HUDEP-2 (cell line): ENCODE results near the gene EVA1C.
A peak's percentile ranks its signal among the peaks of the same experiment; 100 is the strongest.
"Not testable (repeated sequence)": the region's sequence is repeated elsewhere in the genome, so short reads cannot be mapped to it uniquely, and the experiment has no call there.

ENCODE experiments used
- DNase-seq, 76 experiments: peaks; one replicate each; lab custom pipeline; 2025; ENCODE audit not compliant: unreplicated experiment in 76 of 76; lab: John Stamatoyannopoulos, UW

The EVA1C gene

GRCh38 chr21:32521736-32522355, 109.3 kb downstream of the EVA1C start:
- no peak for DNase-seq

GRCh38 chr21:32523463-32523862, 111.0 kb downstream of the EVA1C start:
- no peak for DNase-seq

- DNase-seq, result no peak
Measured at GRCh38 chr21:32523988-32524719, 111.6 kb downstream of the EVA1C start.

GRCh38 chr21:32525282-32525681, 112.8 kb downstream of the EVA1C start:
- no peak for DNase-seq

- no peak for DNase-seq
Measured at GRCh38 chr21:32529679-32530078, 117.2 kb downstream of the EVA1C start.

GRCh38 chr21:32530809-32531208, 118.3 kb downstream of the EVA1C start:
- not testable (repeated sequence) for DNase-seq

- DNase-seq, result not testable (repeated sequence)
Measured at GRCh38 chr21:32531561-32531960, 119.1 kb downstream of the EVA1C start.

- no peak for DNase-seq
Measured at GRCh38 chr21:32532636-32533035, 120.1 kb downstream of the EVA1C start.

GRCh38 chr21:32533053-32533452, 120.5 kb downstream of the EVA1C start:
- DNase-seq, result no peak

- no peak for DNase-seq
Measured at GRCh38 chr21:32533611-32534010, 121.1 kb downstream of the EVA1C start.

GRCh38 chr21:32534113-32534512, 121.6 kb downstream of the EVA1C start:
- peak in 3 of 76 experiments; percentile 8 to 33 (median 24) for DNase-seq

GRCh38 chr21:32535612-32536011, 123.1 kb downstream of the EVA1C start:
- no peak for DNase-seq

- peak in 2 of 76 experiments; percentile 14 to 18 for DNase-seq
Measured at GRCh38 chr21:32537569-32537881, 125.0 kb downstream of the EVA1C start.

- no peak for DNase-seq
Measured at GRCh38 chr21:32538147-32538792, 125.8 kb downstream of the EVA1C start.

GRCh38 chr21:32539378-32539777, 126.9 kb downstream of the EVA1C start:
- DNase-seq, result no peak

- DNase-seq, result not testable (repeated sequence)
Measured at GRCh38 chr21:32543056-32543455, 130.6 kb downstream of the EVA1C start.

- DNase-seq, result peak in 2 of 76 experiments; percentile 17 to 22
Measured at GRCh38 chr21:32543975-32544374, 131.5 kb downstream of the EVA1C start.

GRCh38 chr21:32544697-32545096, 132.2 kb downstream of the EVA1C start:
- no peak for DNase-seq

- DNase-seq, result peak in 58 of 76 experiments; percentile 21 to 84 (median 51)
Measured at GRCh38 chr21:32545948-32546441, 133.5 kb downstream of the EVA1C start.

GRCh38 chr21:32547018-32547417, 134.5 kb downstream of the EVA1C start:
- DNase-seq, result peak in 74 of 76 experiments; percentile 50 to 96 (median 85)

- no peak for DNase-seq
Measured at GRCh38 chr21:32548978-32549377, 136.5 kb downstream of the EVA1C start.

GRCh38 chr21:32549440-32549839, 136.9 kb downstream of the EVA1C start:
- peak in 3 of 76 experiments; percentile 13 to 23 (median 19) for DNase-seq
